ENCODE measurements around the gene UNC80. TPM values are rescaled to one million over a fixed set of nuclear protein-coding genes. Genes with fewer than 3 reads are reported as not detected.

The UNC80 gene
- total and polyA plus RNA-seq, 2 donors (not counting 3 experiments of a cell fraction or from before 2014, with no cell fraction given), result not detected

DNA sequence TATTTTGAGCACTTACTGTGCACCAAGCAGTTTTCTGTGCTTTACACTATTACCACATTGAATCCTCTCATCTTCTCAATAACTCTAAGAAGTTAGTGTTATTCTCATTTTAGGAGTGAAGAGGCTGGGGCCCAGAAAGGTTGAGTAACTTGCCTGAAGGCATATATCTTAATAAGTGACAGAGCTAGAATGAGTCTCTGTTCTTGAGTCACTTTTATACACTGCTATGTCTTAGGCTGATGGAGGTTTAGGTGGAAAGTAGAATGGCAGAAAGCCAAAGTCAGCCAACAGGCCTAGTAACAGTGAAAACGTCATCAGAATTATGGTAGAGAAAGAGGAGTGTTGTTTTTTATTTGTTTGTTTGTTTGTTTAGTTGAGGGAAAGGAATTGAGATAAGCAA is 202.9 kb downstream of the UNC80 start:
- no peaks in the 10 kb centered on the region for H4K20me1 ChIP-seq (replicated peaks; ENCODE audit: control insufficient read depth, extremely low read depth, insufficient read depth, low read length)
- BruUV-seq (replicated peaks), result no TSS peak
- H3K79me2 ChIP-seq (ENCODE audit: control insufficient read depth, insufficient read depth, low read length), result no peaks in the 10 kb centered on the region
- no peak overlapping the region for H3K4me3 ChIP-seq (replicated peaks in 1 of 3; ENCODE audit: insufficient read depth in 1 of 3, low read depth in 1 of 3, low read length in 3 of 3)
- H3K4me1 ChIP-seq (ENCODE audit: control insufficient read depth, extremely low read depth, insufficient read depth, low read length), result no peaks in the 10 kb centered on the region
- TF ChIP-seq EZH2 (IDR thresholded peaks at IDR 0.05; ENCODE audit: borderline replicate concordance, low read depth, low read length, severe bottlenecking), result no peak
- TF ChIP-seq, protein P1, sequence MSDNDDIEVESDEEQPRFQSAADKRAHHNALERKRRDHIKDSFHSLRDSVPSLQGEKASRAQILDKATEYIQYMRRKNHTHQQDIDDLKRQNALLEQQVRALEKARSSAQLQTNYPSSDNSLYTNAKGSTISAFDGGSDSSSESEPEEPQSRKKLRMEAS (IDR thresholded peaks at IDR 0.05; ENCODE audit: insufficient read depth, insufficient read length), result no peak
- TF ChIP-seq POLR2A (IDR thresholded peaks at IDR 0.05; ENCODE audit: low read depth, low read length), result no peak
- TF ChIP-seq POLR2AphosphoS5 (IDR thresholded peaks at IDR 0.05; ENCODE audit: insufficient read depth, low read depth, low read length), result no peak
- TF ChIP-seq JUN (IDR thresholded peaks at IDR 0.05; ENCODE audit: borderline replicate concordance, insufficient read depth, insufficient read length, low read depth), result no peak
- TF ChIP-seq, protein P2, sequence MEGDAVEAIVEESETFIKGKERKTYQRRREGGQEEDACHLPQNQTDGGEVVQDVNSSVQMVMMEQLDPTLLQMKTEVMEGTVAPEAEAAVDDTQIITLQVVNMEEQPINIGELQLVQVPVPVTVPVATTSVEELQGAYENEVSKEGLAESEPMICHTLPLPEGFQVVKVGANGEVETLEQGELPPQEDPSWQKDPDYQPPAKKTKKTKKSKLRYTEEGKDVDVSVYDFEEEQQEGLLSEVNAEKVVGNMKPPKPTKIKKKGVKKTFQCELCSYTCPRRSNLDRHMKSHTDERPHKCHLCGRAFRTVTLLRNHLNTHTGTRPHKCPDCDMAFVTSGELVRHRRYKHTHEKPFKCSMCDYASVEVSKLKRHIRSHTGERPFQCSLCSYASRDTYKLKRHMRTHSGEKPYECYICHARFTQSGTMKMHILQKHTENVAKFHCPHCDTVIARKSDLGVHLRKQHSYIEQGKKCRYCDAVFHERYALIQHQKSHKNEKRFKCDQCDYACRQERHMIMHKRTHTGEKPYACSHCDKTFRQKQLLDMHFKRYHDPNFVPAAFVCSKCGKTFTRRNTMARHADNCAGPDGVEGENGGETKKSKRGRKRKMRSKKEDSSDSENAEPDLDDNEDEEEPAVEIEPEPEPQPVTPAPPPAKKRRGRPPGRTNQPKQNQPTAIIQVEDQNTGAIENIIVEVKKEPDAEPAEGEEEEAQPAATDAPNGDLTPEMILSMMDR (IDR thresholded peaks at IDR 0.05; ENCODE audit: extremely low read depth in 1 of 2, insufficient read depth in 1 of 2, low read depth in 1 of 2, low read length in 2 of 2), result no peak
- CTCF ChIA-PET, result interaction anchor here (3.8 to 10.4 kb wide), 3 partner anchors 221 to 425 kb away, joined by 20 to 169 read pairs (median 46); no protein-coding TSS in a partner anchor
- H3K27me3 ChIP-seq (ENCODE audit: control insufficient read depth in 2 of 2, insufficient read depth in 2 of 2, low read length in 2 of 2), result peaks cover 6% of the 10 kb centered on the region in 2 experiments
- H3K27ac ChIP-seq (ENCODE audit: insufficient read depth, low read depth, low read length), result no peak overlapping the region
- no peaks in the 10 kb centered on the region for H3K36me3 ChIP-seq (ENCODE audit: control insufficient read depth in 2 of 2, extremely low read depth in 1 of 2, insufficient read depth in 2 of 2, low read length in 2 of 2)
- intact Hi-C loops (cut with micrococcal nuclease), result no loop called here
- no peaks in the 10 kb centered on the region for H3K9me1 ChIP-seq (replicated peaks; ENCODE audit: control insufficient read depth, extremely low read depth, insufficient read depth, low read length)
- H3K4me2 ChIP-seq (ENCODE audit: insufficient read depth, low read length), result no peak overlapping the region
- FAIRE-seq (no peak), DNase-seq (ENCODE audit: low read depth, low spot score) (no peak)
- no peak overlapping the region for H3K9ac ChIP-seq (replicated peaks; ENCODE audit: extremely low read depth, insufficient read depth, low read length)
- no peak overlapping the region for H2AFZ ChIP-seq (ENCODE audit: low read depth, low read length)
- POLR2A ChIA-PET, result no interaction called here
- dilution Hi-C loops (cut with MboI; ENCODE audit: extremely low pct_ligation_motif_present, low sequenced_read_pairs), result no loop called here
- no peaks in the 10 kb centered on the region for H3K9me3 ChIP-seq (replicated peaks; ENCODE audit: control insufficient read depth, insufficient read depth, low read length)

All from endothelial cell of umbilical vein (primary cell).